B cell (primary cell): Measurements from ENCODE around the gene GOLGA8O. TPM values are rescaled to one million over a fixed set of nuclear protein-coding genes. Genes with fewer than 3 reads are reported as not detected.
"Not testable (repeated sequence)": the region's sequence is repeated elsewhere in the genome, so short reads cannot be mapped to it uniquely, and the experiment has no call there.

Source experiments
- ATAC-seq: fragments of 200-7000 bp; cut with Tn5 transposase; one replicate; pipeline ENCODE4 v1.10.0; 2021; ENCODE audit warnings: low read depth, mild to moderate bottlenecking, moderate number of reproducible peaks, moderate library complexity
- CTCF ChIA-PET: fragments of 350-600 bp; sonication (Branson Sonifier 250); formaldehyde crosslinking; loops from one replicate; lab custom pipeline; 2021; ENCODE audit warnings: antibody characterized with exemption, inconsistent platforms; lab: Charles Lee
- POLR2A ChIA-PET: fragments of 350-600 bp; sonication (Branson Sonifier 250); formaldehyde crosslinking; loops from one replicate; lab custom pipeline; 2021; ENCODE audit warnings: antibody characterized with exemption; lab: Charles Lee
- DNase-seq: peaks from one replicate; pipeline ENCODE4 v3.0.0; 2013
- H2AFZ ChIP-seq: 2 replicates; pipeline ENCODE4 v1.6.1; 2012; ENCODE audit warnings: mild to moderate bottlenecking, low read depth, low read length; ENCODE audit not compliant: insufficient read depth, poor library complexity, severe bottlenecking
- H3K27ac ChIP-seq, 2 donors: 1 replicate in 1 of 2; 2 replicates in 1 of 2; pipeline ENCODE4 v1.5.1; 2012 to 2013; ENCODE audit warnings: low read length in 2 of 2, mild to moderate bottlenecking in 2 of 2, moderate library complexity in 1 of 2
- H3K27me3 ChIP-seq, 4 experiments: fragments of 200-600 bp in 1 of 4; sonication (generic) in 1 of 4; replicated peaks in 1 of 4; 1 replicate in 2 of 4; 2 replicates in 2 of 4; pipeline versions ENCODE4 v1.6.1 to v1.7.0; 2013 to 2016; ENCODE audit warnings: low read length in 3 of 4, mild to moderate bottlenecking in 2 of 4, mixed read lengths in 1 of 4, moderate library complexity in 1 of 4; ENCODE audit not compliant: insufficient read depth in 4 of 4, control insufficient read depth in 3 of 4; ENCODE audit errors: control extremely low read depth in 1 of 4
- H3K36me3 ChIP-seq, 2 experiments: replicated peaks in 1 of 2; 1 replicate in 1 of 2; 2 replicates in 1 of 2; pipeline versions ENCODE4 v1.6.1 to v1.7.1; 2013; ENCODE audit warnings: low read length in 1 of 2; ENCODE audit not compliant: insufficient read depth in 2 of 2, control insufficient read depth in 1 of 2; ENCODE audit errors: control extremely low read depth in 1 of 2, extremely low read depth in 1 of 2
- H3K4me1 ChIP-seq, 2 donors: fragments of 200-600 bp in 1 of 2; sonication (generic) in 1 of 2; 1 replicate in 1 of 2; 2 replicates in 1 of 2; pipeline versions ENCODE4 v1.5.1 to v1.6.1; 2013 to 2017; ENCODE audit warnings: low read length in 2 of 2; ENCODE audit not compliant: control insufficient read depth in 2 of 2, insufficient read depth in 2 of 2
- H3K4me2 ChIP-seq: replicated peaks from 2 replicates; pipeline ENCODE3; 2012; ENCODE audit warnings: mild to moderate bottlenecking, low read depth, low read length; ENCODE audit not compliant: poor library complexity, severe bottlenecking
- H3K4me3 ChIP-seq, 5 experiments: fragments of 200-600 bp in 1 of 5; sonication (generic) in 1 of 5; 1 replicate in 3 of 5; 2 replicates in 2 of 5; pipeline versions ENCODE4 v1.5.1 to v1.7.0; 2011 to 2016; ENCODE audit warnings: low read length in 4 of 5, mild to moderate bottlenecking in 4 of 5, low read depth in 2 of 5, control low read depth in 1 of 5, moderate library complexity in 1 of 5; ENCODE audit not compliant: insufficient read depth in 1 of 5; ENCODE audit errors: control extremely low read depth in 1 of 5, extremely low read depth in 1 of 5
- H3K79me2 ChIP-seq: fragments of 200-600 bp; sonication (generic); one replicate; pipeline ENCODE4 v1.6.0; 2016; ENCODE audit warnings: low read length; ENCODE audit not compliant: control insufficient read depth, insufficient read depth
- H3K9ac ChIP-seq: fragments of 200-600 bp; sonication (generic); 2 replicates; pipeline ENCODE4 v1.6.1; 2017; ENCODE audit warnings: mild to moderate bottlenecking, low read length, moderate library complexity
- H3K9me3 ChIP-seq, 3 donors: one replicate each; pipeline versions ENCODE4 v1.6.1 to v1.7.1; 2013; ENCODE audit warnings: low read length in 2 of 3; ENCODE audit not compliant: control insufficient read depth in 2 of 3, insufficient read depth in 1 of 3; ENCODE audit errors: control extremely low read depth in 1 of 3
- H4K20me1 ChIP-seq: 2 replicates; pipeline ENCODE4 v1.6.0; 2012; ENCODE audit warnings: mild to moderate bottlenecking, low read length; ENCODE audit not compliant: insufficient read depth, control insufficient read depth, poor library complexity, severe bottlenecking
- H3K27ac Mint-ChIP-seq: one replicate; pipeline ENCODE4 v1.8.0; 2021; ENCODE audit warnings: mixed read lengths
- H3K27me3 Mint-ChIP-seq: one replicate; pipeline ENCODE4 v1.8.0; 2021; ENCODE audit warnings: mixed read lengths
- H3K4me1 Mint-ChIP-seq: one replicate; pipeline ENCODE4 v1.8.0; 2021; ENCODE audit warnings: mixed read lengths
- H3K4me3 Mint-ChIP-seq: one replicate; pipeline ENCODE4 v1.8.0; 2021; ENCODE audit warnings: mixed read lengths
- H3K9me3 Mint-ChIP-seq: one replicate; pipeline ENCODE4 v1.8.0; 2022; ENCODE audit warnings: mixed read lengths; ENCODE audit not compliant: insufficient read depth
- WGBS: methylation state at CpG from one replicate; pipeline ENCODE4 v1.1.5; 2013; ENCODE audit warnings: missing lambda C conversion rate; ENCODE audit not compliant: insufficient coverage; 5-methylcytosine and 5-hydroxymethylcytosine counted together
- intact Hi-C: fragments of 100-400 bp; cut with micrococcal nuclease; formaldehyde crosslinking; loops from one replicate; pipeline ENCODE4 v1.10.0; 2022
- polyA plus RNA-seq: library from polyadenylated mRNA; depleted of rRNA; stranded (reverse); fragments of >200 nt; gene quantifications from 2 replicates; pipeline ENCODE4 v1.2.3, GENCODE V29; 2012
- total RNA-seq, 2 donors: library from RNA; stranded (reverse); fragments of 120-200 nt in 1 of 2; gene quantifications; 1 replicate in 1 of 2; 2 replicates in 1 of 2; pipeline versions ENCODE4 v1.2.3 to v1.2.4, GENCODE V29; 2013 to 2022
- TF ChIP-seq, protein P1 (sequence below): fragments of 200-600 bp; IDR thresholded peaks from one replicate; pipeline ENCODE4 v1.8.0; 2022; ENCODE audit warnings: antibody characterized with exemption, mild to moderate bottlenecking

Gene GOLGA8O
- total and polyA plus RNA-seq, 2 donors (not counting 1 experiment from before 2014, with no cell fraction given): 0.55 to 0.71 TPM

DNA sequence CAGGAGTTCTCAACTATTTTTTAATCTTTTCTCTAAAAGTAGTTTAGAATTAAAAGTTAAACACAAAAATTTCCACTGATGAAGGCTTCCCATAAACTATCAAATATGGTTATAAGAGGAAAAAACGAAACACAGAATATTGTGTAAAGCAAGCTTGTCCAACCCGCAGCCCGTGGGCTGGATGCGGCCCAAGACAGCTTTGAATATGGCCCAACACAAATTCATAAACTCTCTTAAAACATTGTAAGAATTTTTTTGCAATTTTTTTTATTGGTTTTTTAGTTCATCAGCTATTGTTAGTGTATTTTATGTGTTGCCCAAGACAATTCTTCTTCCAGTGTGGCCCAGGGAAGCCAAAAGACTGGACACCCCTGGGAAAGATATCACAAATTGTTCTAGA is 28.9 kb downstream of the GOLGA8O start:
- no CpG with 5 or more reads among the region's 4 CpGs for WGBS
- POLR2A ChIA-PET: not testable (repeated sequence)

DNA sequence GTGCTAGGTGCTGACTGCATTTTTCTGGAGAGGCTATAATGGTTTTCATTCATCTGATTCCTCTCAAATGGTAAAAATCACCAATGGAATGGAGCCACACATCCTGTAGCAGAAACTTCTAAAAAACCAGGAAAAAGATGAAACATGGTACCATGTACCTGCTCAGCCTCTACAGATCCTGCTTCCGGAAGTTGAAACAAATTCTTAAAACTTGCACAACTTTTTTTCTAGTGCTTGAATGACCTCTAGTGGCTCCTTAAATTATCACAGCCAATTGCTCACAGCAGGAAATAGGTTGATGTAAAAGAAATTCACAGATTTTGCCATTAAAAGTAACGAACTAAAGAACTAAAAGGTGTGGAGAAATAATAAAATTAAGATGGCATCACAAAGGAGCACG is 47.5 kb downstream of the GOLGA8O start:
- H3K9me3 ChIP-seq, H3K4me1 ChIP-seq, H3K36me3 ChIP-seq, H3K9ac ChIP-seq, H3K4me3 ChIP-seq, H3K27me3 Mint-ChIP-seq, H3K27me3 ChIP-seq, H3K27ac ChIP-seq, H2AFZ ChIP-seq, H3K4me3 Mint-ChIP-seq, H3K27ac Mint-ChIP-seq, H3K79me2 ChIP-seq, ATAC-seq, H3K9me3 Mint-ChIP-seq, POLR2A ChIA-PET, DNase-seq, H4K20me1 ChIP-seq, intact Hi-C loops, H3K4me1 Mint-ChIP-seq, H3K4me2 ChIP-seq, CTCF ChIA-PET: not testable (repeated sequence)
- WGBS: no CpG with 5 or more reads among the region's 3 CpGs
- TF ChIP-seq, protein P1, sequence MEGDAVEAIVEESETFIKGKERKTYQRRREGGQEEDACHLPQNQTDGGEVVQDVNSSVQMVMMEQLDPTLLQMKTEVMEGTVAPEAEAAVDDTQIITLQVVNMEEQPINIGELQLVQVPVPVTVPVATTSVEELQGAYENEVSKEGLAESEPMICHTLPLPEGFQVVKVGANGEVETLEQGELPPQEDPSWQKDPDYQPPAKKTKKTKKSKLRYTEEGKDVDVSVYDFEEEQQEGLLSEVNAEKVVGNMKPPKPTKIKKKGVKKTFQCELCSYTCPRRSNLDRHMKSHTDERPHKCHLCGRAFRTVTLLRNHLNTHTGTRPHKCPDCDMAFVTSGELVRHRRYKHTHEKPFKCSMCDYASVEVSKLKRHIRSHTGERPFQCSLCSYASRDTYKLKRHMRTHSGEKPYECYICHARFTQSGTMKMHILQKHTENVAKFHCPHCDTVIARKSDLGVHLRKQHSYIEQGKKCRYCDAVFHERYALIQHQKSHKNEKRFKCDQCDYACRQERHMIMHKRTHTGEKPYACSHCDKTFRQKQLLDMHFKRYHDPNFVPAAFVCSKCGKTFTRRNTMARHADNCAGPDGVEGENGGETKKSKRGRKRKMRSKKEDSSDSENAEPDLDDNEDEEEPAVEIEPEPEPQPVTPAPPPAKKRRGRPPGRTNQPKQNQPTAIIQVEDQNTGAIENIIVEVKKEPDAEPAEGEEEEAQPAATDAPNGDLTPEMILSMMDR: peak; percentile 27

More for the DNA sequence above, 28.9 kb downstream of the GOLGA8O start:
- H3K9me3 ChIP-seq, H3K79me2 ChIP-seq, H3K27me3 ChIP-seq, H4K20me1 ChIP-seq, DNase-seq, H3K9ac ChIP-seq, ATAC-seq, intact Hi-C loops, H3K36me3 ChIP-seq, CTCF ChIA-PET, H3K4me1 ChIP-seq, H3K27ac ChIP-seq, H3K9me3 Mint-ChIP-seq, H3K27ac Mint-ChIP-seq, H3K4me3 ChIP-seq, H3K4me1 Mint-ChIP-seq, H3K4me2 ChIP-seq, H2AFZ ChIP-seq, H3K4me3 Mint-ChIP-seq, H3K27me3 Mint-ChIP-seq: not testable (repeated sequence)

DNA sequence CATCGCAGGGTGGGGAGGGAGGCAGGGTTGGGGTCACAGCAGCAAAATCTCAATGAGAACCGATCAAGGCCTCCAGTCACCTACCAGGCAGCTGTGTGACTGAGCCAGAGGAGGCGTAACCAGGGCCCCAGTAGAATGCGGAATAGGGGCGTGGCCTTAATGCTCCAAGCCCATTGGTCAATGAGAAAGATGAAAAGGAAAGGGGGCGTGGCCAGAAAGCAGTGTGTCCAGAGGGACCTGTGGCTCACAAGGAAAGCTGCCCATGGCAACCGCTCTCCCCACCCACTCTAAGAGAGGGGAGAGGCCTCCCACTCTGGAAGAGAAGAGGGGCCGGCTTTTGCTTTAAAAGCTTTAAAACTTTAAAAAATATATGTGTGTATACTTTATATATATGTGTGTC is 52.2 kb downstream of the GOLGA8O start, which contains the start of gene GOLGA8K:
Gene GOLGA8K (minus strand): TSS at position 101 of the 400 bp plus-strand sequence. CDS start 98 bp downstream, at position 3.
- H3K4me3 ChIP-seq, H4K20me1 ChIP-seq, CTCF ChIA-PET, intact Hi-C loops, H3K27ac Mint-ChIP-seq, H3K27me3 Mint-ChIP-seq, ATAC-seq, H3K27me3 ChIP-seq, H3K9ac ChIP-seq, H2AFZ ChIP-seq, H3K36me3 ChIP-seq, H3K4me3 Mint-ChIP-seq, H3K4me1 Mint-ChIP-seq, H3K27ac ChIP-seq, H3K4me2 ChIP-seq, H3K9me3 Mint-ChIP-seq, H3K4me1 ChIP-seq, H3K79me2 ChIP-seq, DNase-seq, H3K9me3 ChIP-seq, POLR2A ChIA-PET: not testable (repeated sequence)
- WGBS: no CpG with 5 or more reads among the region's 8 CpGs
